GM23338 (cell line): Measurements from ENCODE around the gene TRAM2.

Experiments used
- EZH2 ChIP-seq: fragments of 200-600 bp; sonication (generic); IDR thresholded peaks from one replicate; pipeline ENCODE4 v1.8.0; 2017; ENCODE audit warnings: antibody characterized with exemption, mild to moderate bottlenecking, low read depth; ENCODE audit not compliant: unreplicated experiment
- EZH2phosphoT487 ChIP-seq: fragments of 200-600 bp; sonication (generic); IDR thresholded peaks from one replicate; pipeline ENCODE4 v1.8.1; 2018; ENCODE audit warnings: antibody characterized with exemption; ENCODE audit not compliant: unreplicated experiment
- JUNB ChIP-seq: IDR thresholded peaks from one replicate; pipeline ENCODE4 v1.6.1; 2016; ENCODE audit warnings: antibody characterized with exemption; ENCODE audit not compliant: unreplicated experiment
- NANOG ChIP-seq: IDR thresholded peaks from 2 replicates; pipeline ENCODE4 v1.6.1; 2016; ENCODE audit warnings: antibody characterized with exemption, borderline replicate concordance
- POLR2AphosphoS5 ChIP-seq: IDR thresholded peaks from 2 replicates; pipeline ENCODE4 v1.6.1; 2016; ENCODE audit warnings: antibody characterized with exemption, low read depth
- ZNF331 ChIP-seq: fragments of 250-450 bp; sonication (Bioruptor Pico); IDR thresholded peaks from 2 replicates; pipeline ENCODE4 v1.5.0; 2020; ENCODE audit warnings: low read depth, mild to moderate bottlenecking, moderate library complexity
- TF ChIP-seq, protein P1 (sequence below), 2 experiments: fragments of 200-600 bp in 1 of 2; sonication (generic) in 1 of 2; conservative IDR thresholded peaks; 2 replicates each; pipeline versions ENCODE4 v1.5.1 to v1.6.1; 2016 to 2017; ENCODE audit warnings: antibody characterized with exemption in 2 of 2, low read depth in 2 of 2, mild to moderate bottlenecking in 2 of 2, moderate library complexity in 1 of 2
- TF ChIP-seq, protein P2 (sequence below): IDR thresholded peaks from one replicate; pipeline ENCODE4 v1.6.1; 2018; ENCODE audit warnings: antibody characterized with exemption; ENCODE audit not compliant: unreplicated experiment
- TF ChIP-seq, protein P3 (sequence below): fragments of 250-450 bp; sonication (Bioruptor Pico); IDR thresholded peaks from 2 replicates; pipeline ENCODE4 v1.5.0; 2020; ENCODE audit warnings: mild to moderate bottlenecking, moderate library complexity

DNA sequence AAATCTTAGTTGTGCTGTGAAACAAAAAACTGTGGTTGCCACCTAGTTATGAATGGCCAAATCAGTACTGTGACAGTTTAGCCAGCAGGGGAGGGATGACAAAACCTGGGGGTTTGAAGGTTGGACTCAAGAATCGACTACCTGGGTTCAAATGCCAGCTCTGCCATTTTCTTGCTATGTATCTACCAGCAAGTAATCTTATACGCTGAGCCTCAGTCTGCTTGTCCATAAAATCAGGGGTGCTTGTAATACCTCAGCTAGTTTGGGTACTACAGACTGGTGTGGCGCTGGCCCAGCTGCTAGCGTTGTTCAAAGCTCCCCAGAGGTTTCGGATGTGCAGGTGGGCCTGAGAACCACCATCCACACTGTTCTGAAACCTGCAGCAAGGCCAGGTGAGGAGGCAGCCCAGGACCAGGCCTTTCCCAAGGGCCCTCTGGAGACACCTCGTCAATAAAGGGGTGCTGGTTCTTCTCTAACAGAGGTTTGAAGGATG, 40.4 kb downstream of the TRAM2 start:
- TF ChIP-seq EZH2 (no peak), POLR2AphosphoS5 (no peak), EZH2phosphoT487 (no peak), NANOG (no peak), ZNF331 (CRISPR knock-in tag) (no peak), JUNB (no peak)
- TF ChIP-seq, protein P1, sequence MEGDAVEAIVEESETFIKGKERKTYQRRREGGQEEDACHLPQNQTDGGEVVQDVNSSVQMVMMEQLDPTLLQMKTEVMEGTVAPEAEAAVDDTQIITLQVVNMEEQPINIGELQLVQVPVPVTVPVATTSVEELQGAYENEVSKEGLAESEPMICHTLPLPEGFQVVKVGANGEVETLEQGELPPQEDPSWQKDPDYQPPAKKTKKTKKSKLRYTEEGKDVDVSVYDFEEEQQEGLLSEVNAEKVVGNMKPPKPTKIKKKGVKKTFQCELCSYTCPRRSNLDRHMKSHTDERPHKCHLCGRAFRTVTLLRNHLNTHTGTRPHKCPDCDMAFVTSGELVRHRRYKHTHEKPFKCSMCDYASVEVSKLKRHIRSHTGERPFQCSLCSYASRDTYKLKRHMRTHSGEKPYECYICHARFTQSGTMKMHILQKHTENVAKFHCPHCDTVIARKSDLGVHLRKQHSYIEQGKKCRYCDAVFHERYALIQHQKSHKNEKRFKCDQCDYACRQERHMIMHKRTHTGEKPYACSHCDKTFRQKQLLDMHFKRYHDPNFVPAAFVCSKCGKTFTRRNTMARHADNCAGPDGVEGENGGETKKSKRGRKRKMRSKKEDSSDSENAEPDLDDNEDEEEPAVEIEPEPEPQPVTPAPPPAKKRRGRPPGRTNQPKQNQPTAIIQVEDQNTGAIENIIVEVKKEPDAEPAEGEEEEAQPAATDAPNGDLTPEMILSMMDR (conservative IDR thresholded peaks at IDR 0.05; ENCODE audit: low read depth in 2 of 2), result no peak
- TF ChIP-seq, protein P2, sequence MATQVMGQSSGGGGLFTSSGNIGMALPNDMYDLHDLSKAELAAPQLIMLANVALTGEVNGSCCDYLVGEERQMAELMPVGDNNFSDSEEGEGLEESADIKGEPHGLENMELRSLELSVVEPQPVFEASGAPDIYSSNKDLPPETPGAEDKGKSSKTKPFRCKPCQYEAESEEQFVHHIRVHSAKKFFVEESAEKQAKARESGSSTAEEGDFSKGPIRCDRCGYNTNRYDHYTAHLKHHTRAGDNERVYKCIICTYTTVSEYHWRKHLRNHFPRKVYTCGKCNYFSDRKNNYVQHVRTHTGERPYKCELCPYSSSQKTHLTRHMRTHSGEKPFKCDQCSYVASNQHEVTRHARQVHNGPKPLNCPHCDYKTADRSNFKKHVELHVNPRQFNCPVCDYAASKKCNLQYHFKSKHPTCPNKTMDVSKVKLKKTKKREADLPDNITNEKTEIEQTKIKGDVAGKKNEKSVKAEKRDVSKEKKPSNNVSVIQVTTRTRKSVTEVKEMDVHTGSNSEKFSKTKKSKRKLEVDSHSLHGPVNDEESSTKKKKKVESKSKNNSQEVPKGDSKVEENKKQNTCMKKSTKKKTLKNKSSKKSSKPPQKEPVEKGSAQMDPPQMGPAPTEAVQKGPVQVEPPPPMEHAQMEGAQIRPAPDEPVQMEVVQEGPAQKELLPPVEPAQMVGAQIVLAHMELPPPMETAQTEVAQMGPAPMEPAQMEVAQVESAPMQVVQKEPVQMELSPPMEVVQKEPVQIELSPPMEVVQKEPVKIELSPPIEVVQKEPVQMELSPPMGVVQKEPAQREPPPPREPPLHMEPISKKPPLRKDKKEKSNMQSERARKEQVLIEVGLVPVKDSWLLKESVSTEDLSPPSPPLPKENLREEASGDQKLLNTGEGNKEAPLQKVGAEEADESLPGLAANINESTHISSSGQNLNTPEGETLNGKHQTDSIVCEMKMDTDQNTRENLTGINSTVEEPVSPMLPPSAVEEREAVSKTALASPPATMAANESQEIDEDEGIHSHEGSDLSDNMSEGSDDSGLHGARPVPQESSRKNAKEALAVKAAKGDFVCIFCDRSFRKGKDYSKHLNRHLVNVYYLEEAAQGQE, result no peak
- TF ChIP-seq, protein P3, sequence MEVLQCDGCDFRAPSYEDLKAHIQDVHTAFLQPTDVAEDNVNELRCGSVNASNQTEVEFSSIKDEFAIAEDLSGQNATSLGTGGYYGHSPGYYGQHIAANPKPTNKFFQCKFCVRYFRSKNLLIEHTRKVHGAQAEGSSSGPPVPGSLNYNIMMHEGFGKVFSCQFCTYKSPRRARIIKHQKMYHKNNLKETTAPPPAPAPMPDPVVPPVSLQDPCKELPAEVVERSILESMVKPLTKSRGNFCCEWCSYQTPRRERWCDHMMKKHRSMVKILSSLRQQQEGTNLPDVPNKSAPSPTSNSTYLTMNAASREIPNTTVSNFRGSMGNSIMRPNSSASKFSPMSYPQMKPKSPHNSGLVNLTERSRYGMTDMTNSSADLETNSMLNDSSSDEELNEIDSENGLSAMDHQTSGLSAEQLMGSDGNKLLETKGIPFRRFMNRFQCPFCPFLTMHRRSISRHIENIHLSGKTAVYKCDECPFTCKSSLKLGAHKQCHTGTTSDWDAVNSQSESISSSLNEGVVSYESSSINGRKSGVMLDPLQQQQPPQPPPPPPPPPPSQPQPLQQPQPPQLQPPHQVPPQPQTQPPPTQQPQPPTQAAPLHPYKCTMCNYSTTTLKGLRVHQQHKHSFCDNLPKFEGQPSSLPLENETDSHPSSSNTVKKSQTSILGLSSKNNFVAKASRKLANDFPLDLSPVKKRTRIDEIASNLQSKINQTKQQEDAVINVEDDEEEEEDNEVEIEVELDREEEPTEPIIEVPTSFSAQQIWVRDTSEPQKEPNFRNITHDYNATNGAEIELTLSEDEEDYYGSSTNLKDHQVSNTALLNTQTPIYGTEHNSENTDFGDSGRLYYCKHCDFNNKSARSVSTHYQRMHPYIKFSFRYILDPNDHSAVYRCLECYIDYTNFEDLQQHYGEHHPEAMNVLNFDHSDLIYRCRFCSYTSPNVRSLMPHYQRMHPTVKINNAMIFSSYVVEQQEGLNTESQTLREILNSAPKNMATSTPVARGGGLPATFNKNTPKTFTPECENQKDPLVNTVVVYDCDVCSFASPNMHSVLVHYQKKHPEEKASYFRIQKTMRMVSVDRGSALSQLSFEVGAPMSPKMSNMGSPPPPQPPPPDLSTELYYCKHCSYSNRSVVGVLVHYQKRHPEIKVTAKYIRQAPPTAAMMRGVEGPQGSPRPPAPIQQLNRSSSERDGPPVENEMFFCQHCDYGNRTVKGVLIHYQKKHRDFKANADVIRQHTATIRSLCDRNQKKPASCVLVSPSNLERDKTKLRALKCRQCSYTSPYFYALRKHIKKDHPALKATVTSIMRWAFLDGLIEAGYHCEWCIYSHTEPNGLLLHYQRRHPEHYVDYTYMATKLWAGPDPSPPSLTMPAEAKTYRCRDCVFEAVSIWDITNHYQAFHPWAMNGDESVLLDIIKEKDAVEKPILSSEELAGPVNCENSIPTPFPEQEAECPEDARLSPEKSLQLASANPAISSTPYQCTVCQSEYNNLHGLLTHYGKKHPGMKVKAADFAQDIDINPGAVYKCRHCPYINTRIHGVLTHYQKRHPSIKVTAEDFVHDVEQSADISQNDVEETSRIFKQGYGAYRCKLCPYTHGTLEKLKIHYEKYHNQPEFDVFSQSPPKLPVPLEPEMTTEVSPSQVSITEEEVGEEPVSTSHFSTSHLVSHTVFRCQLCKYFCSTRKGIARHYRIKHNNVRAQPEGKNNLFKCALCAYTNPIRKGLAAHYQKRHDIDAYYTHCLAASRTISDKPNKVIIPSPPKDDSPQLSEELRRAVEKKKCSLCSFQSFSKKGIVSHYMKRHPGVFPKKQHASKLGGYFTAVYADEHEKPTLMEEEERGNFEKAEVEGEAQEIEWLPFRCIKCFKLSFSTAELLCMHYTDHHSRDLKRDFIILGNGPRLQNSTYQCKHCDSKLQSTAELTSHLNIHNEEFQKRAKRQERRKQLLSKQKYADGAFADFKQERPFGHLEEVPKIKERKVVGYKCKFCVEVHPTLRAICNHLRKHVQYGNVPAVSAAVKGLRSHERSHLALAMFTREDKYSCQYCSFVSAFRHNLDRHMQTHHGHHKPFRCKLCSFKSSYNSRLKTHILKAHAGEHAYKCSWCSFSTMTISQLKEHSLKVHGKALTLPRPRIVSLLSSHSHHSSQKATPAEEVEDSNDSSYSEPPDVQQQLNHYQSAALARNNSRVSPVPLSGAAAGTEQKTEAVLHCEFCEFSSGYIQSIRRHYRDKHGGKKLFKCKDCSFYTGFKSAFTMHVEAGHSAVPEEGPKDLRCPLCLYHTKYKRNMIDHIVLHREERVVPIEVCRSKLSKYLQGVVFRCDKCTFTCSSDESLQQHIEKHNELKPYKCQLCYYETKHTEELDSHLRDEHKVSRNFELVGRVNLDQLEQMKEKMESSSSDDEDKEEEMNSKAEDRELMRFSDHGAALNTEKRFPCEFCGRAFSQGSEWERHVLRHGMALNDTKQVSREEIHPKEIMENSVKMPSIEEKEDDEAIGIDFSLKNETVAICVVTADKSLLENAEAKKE (CRISPR knock-in tag), result no peak
